Colonic mucosa (tissue), 4 donors: ENCODE data around the gene CCDC38. TPM values are rescaled to one million over a fixed set of nuclear protein-coding genes. Genes with fewer than 3 reads are reported as not detected.

Source experiments
- DNase-seq: peaks from one replicate; pipeline ENCODE4 v3.0.0-alpha.2; 2020
- H3K27ac ChIP-seq: fragments of 200-600 bp; one replicate; pipeline ENCODE4 v1.8.0; 2021
- H3K27me3 ChIP-seq: fragments of 200-600 bp; one replicate; pipeline ENCODE4 v1.8.0; 2021
- H3K36me3 ChIP-seq: fragments of 200-600 bp; one replicate; pipeline ENCODE4 v1.8.0; 2021
- H3K4me1 ChIP-seq: fragments of 200-600 bp; one replicate; pipeline ENCODE4 v1.8.0; 2021; ENCODE audit warnings: mild to moderate bottlenecking
- H3K4me3 ChIP-seq: fragments of 200-600 bp; one replicate; pipeline ENCODE4 v1.8.0; 2021
- H3K9ac ChIP-seq, 2 donors: one replicate each; pipeline ENCODE4 v1.7.0; 2013; ENCODE audit warnings: control low read depth in 2 of 2, low read depth in 2 of 2, low read length in 2 of 2
- H3K9me3 ChIP-seq: fragments of 200-600 bp; one replicate; pipeline ENCODE4 v1.8.0; 2021
- intact Hi-C: fragments of 100-400 bp; cut with DNase I; formaldehyde crosslinking; loops from one replicate; pipeline ENCODE4 v1.14.1; 2022
- total RNA-seq, 2 donors: library from RNA; stranded (reverse); fragmentation: NEBNext Ultra II Directional in 1 of 2; extraction: Animal tissue kit (Norgen Biotek cat#: 25700) in 1 of 2; gene quantifications; one replicate each; pipeline ENCODE4 v1.2.1, GENCODE V29; 2021
- TF ChIP-seq, protein P1 (sequence below): fragments of 200-600 bp; IDR thresholded peaks from one replicate; pipeline ENCODE4 v1.8.0; 2022; ENCODE audit warnings: antibody characterized with exemption, mild to moderate bottlenecking
- donor health status: healthy.
- donor health status: DM: no; HTN: no; CAD: no.
- donor health status: DM: no; HTN: no; CAD: no.

Gene CCDC38
- total RNA-seq, 2 donors from 2014 or later: not detected

DNA sequence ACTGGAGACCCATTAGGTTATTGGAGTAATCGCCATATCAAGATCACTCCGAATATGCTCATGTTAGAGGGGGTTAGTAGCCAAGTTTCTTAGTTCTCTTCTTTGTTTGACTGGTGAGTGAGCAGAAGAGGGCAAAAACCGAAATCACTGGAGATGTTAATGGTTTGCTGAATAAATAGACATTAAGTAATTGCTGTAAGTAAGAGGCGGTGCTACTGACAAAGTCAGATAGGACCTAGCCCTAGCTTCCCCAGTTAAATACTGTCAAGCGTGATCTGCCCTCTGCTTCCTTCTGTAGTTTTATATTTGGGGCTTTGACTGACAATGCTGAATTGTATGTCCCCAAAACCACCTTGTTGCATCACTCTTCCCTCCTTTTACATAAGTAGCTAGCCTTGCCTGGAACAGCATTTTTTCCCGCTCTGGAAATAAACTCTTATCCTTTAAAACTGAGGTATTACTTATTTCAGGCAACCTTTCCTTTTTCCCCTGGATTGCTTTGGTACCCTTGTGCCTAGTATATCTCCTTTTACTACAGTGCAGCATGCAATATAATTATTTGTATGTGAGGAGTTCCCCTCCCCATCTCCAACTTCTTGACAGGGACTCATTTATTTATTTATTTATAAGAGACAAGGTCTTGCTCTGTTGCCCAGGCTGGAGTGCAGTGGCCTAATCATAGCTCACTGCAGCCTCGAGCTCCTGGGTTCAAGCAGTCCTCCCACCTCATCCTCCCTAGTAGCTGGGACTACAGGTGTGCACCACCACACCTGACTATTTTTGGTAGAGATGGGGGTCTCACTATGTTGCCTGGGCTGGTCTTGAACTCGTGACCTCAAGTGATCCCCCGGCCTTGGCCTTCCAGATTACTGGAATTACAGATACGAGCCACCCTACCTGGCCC lies 82.2 kb downstream of the CCDC38 start:
- TF ChIP-seq, protein P1, sequence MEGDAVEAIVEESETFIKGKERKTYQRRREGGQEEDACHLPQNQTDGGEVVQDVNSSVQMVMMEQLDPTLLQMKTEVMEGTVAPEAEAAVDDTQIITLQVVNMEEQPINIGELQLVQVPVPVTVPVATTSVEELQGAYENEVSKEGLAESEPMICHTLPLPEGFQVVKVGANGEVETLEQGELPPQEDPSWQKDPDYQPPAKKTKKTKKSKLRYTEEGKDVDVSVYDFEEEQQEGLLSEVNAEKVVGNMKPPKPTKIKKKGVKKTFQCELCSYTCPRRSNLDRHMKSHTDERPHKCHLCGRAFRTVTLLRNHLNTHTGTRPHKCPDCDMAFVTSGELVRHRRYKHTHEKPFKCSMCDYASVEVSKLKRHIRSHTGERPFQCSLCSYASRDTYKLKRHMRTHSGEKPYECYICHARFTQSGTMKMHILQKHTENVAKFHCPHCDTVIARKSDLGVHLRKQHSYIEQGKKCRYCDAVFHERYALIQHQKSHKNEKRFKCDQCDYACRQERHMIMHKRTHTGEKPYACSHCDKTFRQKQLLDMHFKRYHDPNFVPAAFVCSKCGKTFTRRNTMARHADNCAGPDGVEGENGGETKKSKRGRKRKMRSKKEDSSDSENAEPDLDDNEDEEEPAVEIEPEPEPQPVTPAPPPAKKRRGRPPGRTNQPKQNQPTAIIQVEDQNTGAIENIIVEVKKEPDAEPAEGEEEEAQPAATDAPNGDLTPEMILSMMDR: no peak
- Histone ChIP-seq H3K4me1 (no peaks in the 10 kb centered on the region), H3K27me3 (no peaks in the 10 kb centered on the region), H3K27ac (no peak overlapping the region), H3K9ac (peak overlapping the region in 1 of 2 donors; percentile 88), H3K9me3 (no peaks in the 10 kb centered on the region), H3K4me3 (peak overlapping the region; percentile 81), H3K36me3 (no peaks in the 10 kb centered on the region)
- no peak for DNase-seq
- intact Hi-C loops: no loop called here

DNA sequence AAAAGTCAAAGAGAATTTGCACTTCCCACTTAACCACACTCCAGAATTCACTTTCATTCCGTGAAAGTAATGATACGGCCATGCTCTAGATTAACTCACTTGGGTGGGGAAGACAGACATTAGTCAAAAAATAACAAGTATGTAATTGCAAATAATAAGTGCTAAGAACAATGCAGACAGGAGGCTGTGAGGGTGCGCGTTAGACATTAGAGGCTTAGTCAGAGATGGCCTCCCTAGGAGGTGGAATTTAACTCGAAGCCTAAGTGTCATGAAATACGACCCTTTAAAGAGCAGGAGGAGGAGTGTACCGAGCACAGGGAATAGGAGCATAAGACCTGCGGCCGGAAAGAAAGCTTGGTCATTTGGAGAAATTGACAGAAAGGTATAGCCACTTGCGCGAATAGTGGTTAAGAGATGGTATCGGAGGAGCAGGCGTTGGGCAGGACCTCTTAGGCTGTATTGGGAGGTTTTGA lies 83.0 kb downstream of the CCDC38 start:
- TF ChIP-seq, protein P1: no peak
- no peaks in the 10 kb centered on the region for H3K9me3 ChIP-seq
- peak overlapping the region; percentile 58 for H3K27ac ChIP-seq
- no peak for DNase-seq
- peak overlapping the region; percentile 61 to 88 for H3K9ac ChIP-seq
- no peaks in the 10 kb centered on the region for H3K27me3 ChIP-seq
- no peaks in the 10 kb centered on the region for H3K4me1 ChIP-seq
- H3K4me3 ChIP-seq: peak overlapping the region; percentile 81
- intact Hi-C loops: no loop called here
- no peaks in the 10 kb centered on the region for H3K36me3 ChIP-seq

DNA sequence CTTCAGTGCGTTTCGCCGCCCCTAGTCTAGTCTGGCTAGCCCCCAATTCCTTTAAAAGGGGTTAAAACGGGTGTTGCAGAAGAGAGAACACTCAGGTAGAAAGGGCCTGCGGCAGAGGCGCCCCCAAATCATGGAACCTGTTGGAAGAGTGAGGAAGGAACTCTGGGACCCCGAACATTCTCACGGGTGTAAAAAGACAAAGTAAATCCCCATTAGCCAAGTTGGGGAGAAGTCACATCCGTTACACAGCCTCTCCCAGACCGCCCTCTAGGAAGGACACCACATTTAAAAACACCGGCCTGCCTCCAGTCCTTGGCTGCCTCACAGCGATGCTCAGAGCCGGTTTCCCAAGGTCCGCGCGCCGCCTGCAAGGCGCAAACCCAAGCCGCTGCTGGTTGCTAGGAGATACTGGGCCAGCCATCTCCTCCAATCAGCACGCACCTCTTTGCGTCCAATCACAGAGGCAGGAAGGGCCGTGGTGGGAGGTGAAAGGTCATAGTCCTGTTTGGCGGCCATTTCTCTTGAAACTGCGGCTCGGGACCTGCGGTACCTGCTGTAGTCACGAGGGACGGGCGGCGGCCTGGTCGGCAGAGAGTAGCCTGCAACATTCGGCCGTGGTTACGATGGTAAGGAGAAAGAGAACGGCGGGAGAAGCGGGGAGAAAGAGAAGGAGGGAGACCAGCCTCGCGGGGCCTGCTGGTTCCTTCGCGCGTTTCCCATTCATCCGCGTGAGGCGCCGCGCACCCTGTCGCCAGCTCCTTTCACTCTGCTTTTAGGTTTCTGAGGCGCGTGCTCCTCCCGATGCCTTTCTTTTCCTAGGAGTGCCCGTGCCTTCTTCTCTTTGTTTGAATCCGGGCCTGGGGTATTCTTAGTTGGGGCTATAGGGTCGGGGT lies 83.7 kb downstream of the CCDC38 start, which contains the start of gene SNRPF:
TSS of gene SNRPF (plus strand) at position 502 of the 893 bp plus-strand sequence. CDS start at position 624, 122 bp downstream.
- TF ChIP-seq, protein P1: no peak

DNA sequence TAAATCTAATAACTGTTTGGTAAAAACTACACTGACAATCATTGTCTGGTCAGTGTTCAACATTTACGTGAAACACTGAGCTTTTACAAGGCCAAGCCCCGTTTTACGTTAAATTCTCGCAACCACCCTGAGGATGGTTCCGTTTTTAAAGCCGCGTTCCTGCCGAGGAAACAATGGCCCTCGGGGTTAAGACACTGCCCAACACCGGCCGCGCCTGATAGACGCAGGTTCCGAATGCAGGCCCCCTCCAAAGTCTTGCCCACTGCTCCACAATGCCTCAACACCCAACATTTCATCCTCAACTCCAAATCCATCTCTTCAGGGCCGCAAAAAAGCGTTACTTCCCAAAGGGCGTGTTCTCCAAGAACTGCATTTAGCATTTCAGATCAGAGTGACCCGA lies 84.6 kb downstream of the CCDC38 start:
- no peak overlapping the region for H3K9ac ChIP-seq
- TF ChIP-seq, protein P1: no peak
- DNase-seq: no peak
- no peaks in the 10 kb centered on the region for H3K36me3 ChIP-seq
- no peaks in the 10 kb centered on the region for H3K4me1 ChIP-seq
- H3K27me3 ChIP-seq: no peaks in the 10 kb centered on the region
- H3K9me3 ChIP-seq: no peaks in the 10 kb centered on the region
- H3K27ac ChIP-seq: no peak overlapping the region
- H3K4me3 ChIP-seq: no peak overlapping the region
- intact Hi-C loops: no loop called here

More for the DNA sequence above, 83.7 kb downstream of the CCDC38 start, which contains the start of gene SNRPF:
- H3K9ac ChIP-seq: peak within 1 kb of the TSS; percentile 61 to 88
- H3K4me3 ChIP-seq: peak within 1 kb of the TSS; percentile 81
- no peaks in the 10 kb centered on the region for H3K4me1 ChIP-seq
- no peaks in the 10 kb centered on the region for H3K27me3 ChIP-seq
- H3K27ac ChIP-seq: peak within 1 kb of the TSS; percentile 58
- intact Hi-C loops: no loop called here
- H3K9me3 ChIP-seq: no peaks in the 10 kb centered on the region
- H3K36me3 ChIP-seq: no peaks in the 10 kb centered on the region
- peak; percentile 97 for DNase-seq

DNA sequence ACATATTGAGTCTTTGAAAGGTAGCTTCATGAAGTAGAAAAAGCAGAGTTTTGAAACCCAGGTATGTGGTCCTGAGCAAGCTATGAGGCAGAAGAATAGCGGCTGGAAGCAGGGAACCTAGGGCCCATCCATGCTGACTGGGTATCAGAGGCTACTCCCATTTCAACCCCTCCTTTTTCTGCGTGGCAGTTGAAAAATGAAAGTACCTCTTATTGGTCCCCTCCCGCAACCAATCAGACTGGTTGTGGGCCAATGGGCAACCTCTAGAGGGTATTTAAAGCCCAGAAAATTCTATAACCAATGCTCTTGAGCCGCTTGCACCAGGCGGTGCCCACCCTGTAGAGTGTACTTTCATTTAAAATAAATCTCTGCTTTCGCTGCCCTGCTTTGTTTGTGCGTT lies 85.3 kb downstream of the CCDC38 start:
- Histone ChIP-seq H3K4me3 (no peak overlapping the region), H3K9me3 (no peaks in the 10 kb centered on the region), H3K27ac (no peak overlapping the region), H3K9ac (no peak overlapping the region), H3K4me1 (no peaks in the 10 kb centered on the region), H3K36me3 (no peaks in the 10 kb centered on the region), H3K27me3 (no peaks in the 10 kb centered on the region)
- DNase-seq: no peak
- TF ChIP-seq, protein P1: no peak
- intact Hi-C loops: no loop called here
